GM21825 (cell line): ENCODE measurements around the gene GALNT6.

Experiments
- ATAC-seq: cut with Tn5 transposase; IDR thresholded peaks from one replicate; pipeline ENCODE4 v1.9.1; 2021; ENCODE audit warnings: mild to moderate bottlenecking, moderate library complexity; ENCODE audit not compliant: unreplicated experiment

GALNT6 gene

GRCh38 chr12:51382173-51382572 is 9.0 kb downstream of the GALNT6 start:
- ATAC-seq, result no peak

DNA sequence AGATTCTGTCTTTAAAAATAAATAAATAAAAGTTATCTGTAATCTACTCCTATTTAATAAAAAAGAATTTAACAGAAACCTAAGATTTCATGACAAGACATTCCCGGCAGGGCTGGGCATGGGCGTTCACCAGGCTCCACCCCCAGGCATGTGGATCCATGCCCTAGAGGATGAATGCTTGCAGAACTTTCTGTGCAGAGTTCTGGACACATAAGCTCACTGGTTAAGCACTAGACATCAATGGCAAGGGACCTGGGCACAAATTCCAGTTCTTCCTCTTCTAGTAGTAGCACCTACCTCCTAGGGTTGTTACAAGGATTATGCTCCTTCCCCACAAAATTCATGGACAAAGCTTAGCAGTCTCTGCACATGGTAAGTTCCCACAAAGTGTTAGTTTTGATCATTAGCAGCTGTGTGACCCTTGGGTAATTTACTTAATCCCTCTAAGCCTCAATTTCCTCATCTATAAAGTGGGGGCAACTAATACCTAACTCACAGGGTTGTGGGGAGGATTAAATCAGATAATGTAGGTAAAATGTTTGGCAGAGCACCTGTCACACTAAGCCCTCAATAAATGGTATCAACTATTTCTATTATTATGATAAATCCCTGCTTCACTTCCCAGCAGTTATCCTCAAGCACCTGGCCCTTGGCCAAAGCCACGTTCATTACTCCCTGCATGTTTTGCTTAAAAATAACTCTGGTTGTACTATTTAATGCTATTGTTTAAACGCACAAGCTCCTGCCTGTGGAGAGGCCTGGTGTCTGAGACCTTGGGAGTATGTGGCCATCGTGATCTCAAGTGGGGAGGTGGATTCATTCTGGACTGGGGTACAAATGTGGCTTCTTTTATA is 9.8 kb downstream of the GALNT6 start:
- ATAC-seq, result no peak

DNA sequence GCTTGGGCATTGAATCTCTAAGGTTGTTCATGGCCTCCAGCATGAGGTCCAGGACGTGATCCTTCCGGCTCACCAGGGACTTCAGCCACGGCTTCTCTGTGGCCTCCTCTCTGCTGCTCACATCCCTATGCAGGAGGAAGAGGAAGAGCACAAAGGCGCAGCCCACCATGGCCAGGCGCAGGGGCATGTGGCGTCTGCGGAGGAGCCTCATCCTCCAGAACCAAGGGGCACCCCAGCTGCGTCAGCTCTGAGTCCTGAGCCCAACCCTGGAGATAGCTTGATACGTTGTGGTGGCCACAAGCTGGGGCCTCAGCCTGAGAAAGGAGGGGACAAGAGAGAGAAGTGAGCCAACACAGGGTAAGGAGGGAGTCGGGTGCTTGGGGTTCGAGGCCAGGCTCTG is 11.6 kb downstream of the GALNT6 start:
- no peak for ATAC-seq

- ATAC-seq, result no peak
Observed at GRCh38 chr12:51378749-51379148, 12.5 kb downstream of the GALNT6 start.

- no peak for ATAC-seq
Observed at GRCh38 chr12:51377099-51377984, 13.9 kb downstream of the GALNT6 start.

DNA sequence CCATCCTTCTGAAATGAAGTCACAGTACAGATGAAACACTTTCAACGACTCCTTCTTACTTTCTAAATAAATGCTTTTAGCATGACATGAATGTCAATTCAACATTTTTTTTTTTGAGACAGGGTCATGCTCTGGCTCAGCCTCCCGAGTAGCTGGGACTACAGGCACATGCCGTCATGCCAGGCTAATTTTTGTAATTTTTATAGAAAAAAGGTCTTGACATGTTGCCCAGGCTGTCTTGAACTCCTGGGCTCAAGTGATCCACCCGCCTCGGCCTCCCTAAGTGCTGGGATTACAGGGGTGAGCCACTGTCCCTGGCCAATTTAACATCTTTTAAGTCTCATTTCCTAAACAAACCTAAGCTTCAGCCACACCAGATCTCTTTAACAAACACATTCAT is 16.4 kb downstream of the GALNT6 start:
- ATAC-seq, result no peak

DNA sequence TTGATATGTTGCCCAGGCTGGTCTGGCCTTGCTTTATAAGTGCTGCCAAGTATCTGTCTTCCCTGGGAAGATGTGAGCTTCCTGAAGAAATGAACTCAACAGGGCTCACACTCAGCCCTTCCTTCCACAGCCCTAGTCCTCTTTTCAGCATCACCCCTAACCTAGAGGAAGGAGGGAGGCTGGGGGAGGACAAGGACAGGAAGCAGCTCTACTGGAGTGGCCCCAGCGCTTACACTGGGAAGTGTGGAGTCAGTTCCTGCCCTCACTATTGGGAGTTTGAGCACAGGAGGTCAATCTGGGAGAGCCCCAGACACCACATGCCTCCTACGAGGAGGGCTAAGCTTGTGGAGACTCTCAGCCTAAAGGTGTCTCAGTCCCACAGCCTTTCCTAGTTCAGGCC is 16.8 kb downstream of the GALNT6 start:
- no peak for ATAC-seq

- no peak for ATAC-seq
Observed at GRCh38 chr12:51373187-51373586, 18.0 kb downstream of the GALNT6 start.

DNA sequence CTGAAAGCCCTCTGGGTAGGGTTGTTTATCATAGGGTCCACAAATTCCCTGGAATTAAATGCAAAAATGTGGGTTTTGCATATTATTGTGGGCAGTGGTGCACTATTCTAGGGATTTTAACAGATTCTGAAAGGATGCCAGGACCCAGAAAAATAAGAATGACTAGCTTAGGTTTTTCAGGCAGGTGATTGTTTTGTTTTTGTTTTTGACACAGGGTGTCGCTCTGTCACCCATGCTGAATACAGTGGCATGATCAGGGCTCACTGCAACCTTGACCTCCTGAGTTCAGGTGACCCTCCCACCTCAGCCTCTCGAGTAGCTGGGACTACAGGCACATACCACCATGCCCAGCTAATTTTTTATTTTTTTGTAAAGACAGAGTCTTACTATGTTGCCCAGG is 19.2 kb downstream of the GALNT6 start:
- ATAC-seq, result no peak

DNA sequence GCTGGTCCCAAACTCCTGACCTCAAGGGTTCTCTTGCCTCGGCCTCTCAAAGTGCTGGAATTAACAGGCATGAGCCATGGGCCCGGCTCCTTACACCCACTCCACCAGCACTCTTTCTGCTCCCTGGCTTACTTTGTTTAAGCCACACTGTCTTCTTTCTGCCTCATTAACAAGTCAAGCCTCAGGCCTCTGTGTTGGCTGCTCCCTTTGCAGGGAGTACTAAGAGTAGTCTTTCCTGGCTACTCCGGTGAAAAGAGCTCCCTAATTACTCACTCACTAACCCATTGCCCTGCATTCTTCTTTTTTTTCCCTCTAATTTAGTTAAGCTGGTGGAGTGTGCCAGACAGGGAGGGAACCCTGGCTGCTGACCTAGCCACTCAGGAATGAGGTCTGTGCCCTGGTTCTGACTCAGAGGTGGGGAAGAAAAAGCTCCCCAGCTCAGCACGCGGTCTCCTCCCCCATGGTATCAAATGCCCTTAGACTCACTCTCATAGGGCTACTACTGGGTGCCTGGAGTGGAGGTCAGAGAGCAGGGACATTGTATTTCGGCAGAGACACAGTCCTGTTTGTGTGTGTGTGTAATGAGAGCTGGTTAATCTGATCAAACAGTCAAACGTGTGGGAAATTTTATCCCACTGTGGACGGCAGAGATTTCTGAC is 19.8 kb downstream of the GALNT6 start:
- ATAC-seq, result no peak

DNA sequence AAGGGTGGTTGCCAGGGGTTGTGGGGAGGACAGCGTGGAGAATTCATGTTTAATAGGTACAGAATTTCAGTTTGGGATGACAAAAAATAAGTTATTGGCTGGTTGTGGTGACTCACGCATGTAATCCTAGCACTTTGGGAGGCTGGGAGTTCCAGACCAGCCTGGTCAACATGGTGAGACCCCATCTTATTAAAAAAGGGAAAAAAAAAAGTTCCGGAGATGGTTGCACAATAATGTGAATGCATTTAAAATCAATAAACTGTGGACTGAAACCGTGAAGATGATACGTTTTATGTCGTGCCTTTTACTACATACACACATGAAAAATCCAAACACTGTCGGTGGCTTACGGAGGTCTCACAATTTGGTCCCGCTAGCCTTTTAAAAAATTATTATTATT is 20.5 kb downstream of the GALNT6 start:
- ATAC-seq, result no peak

GRCh38 chr12:51369581-51369980 is 21.6 kb downstream of the GALNT6 start:
- no peak for ATAC-seq

DNA sequence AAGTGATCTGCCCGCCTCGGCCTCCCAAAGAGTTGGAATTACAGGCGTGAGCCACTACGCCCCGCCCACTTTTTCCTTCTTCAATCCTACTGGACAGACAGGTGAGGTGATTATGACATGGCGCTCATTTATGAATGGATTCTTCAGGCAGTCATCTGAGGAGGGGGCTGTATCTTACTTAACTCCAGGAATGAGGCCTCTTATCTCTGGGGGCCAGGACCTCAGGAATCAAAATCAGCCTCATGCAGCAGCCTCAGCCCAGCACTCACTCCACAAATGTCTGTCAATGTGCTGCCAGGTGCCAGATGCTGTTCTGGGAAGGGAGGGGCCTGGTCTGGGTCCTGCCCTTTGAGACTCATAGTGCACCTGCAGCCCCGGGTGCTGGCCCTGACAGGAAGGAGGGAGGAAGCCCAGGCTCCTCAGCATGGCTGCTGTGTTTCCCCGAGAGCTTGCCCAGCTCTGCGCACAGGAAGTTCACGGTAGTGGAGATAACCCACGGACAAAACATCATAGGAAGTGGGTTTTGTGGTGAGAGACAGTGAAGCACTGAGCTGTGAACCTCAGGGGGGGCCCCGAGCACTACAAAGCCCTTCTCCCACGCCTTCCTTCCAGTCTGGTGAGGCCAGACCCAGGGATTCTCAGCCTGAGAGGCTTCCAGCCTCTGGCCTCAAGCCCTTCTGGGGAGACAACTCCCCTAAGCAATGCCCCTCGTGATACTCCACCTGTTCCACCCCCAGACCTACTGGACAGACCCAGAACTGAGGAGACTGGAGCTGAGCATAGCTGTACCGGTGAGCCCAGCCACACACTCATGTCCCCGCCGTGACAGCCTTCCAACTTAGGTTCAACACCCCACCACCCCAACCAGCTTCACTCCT is 22.3 kb downstream of the GALNT6 start:
- peak; percentile 97 for ATAC-seq

DNA sequence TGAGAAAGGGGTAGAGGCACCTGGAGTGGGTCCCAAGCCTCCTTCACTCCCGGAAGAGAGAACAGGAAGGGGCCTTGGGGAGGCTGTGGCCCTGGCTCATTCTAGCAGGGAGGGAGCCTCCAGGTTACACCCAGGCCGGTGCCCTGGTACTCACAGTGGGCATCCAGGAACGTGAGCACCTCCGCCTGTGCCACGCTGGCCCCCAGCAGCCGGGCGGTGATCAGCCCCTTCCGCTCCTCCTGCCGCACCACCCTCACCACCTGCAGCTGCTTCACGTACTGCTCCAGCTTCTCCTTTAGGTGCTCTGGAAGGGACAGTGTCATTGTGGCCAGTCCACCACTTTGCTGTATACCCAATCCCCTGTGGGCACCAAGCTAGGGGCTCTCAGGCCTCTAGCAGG is 25.9 kb downstream of the GALNT6 start:
- ATAC-seq, result no peak

DNA sequence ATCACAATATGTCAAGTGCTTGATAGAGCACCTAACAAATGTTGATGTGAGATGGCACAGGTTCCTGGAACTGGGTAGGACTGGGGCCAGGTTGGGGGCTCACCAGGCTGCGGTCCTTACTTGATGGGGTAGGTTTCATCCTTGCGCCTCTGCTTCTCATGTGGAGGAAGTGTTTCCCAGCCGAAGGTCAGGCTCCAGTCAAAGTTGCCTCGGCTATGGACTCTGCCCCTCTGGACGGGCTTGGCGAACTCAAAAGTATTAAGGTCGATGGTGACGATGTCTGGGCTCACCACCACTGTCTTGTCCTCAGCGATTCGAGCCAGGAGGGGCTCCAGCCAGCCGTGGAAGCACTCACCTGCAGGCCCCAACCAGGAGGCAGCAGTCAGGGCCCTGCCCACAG is 27.2 kb downstream of the GALNT6 start:
- ATAC-seq, result no peak

GRCh38 chr12:51362747-51363342 is 28.4 kb downstream of the GALNT6 start:
- no peak for ATAC-seq

DNA sequence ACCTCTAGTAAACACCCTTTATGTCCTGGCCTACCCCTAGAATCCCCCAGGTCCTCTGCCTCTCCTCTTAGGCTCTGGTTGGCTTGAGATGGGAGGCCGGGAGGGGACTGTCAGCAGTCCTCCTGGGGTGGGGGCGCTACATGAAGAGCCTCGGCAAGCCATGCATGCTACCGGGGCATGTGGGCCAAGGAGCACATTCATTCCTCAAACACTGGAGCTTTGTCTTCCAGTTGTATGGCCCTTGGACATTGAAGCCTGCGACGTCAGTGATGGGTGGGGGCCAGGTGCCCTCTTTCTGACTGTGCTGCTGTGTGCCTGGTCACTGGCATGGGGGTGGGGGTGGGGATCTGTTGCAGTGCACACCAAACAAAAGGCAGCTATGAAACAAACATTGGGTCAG is 28.9 kb downstream of the GALNT6 start:
- no peak for ATAC-seq

GRCh38 chr12:51361161-51362016 is 29.8 kb downstream of the GALNT6 start:
- no peak for ATAC-seq

- no peak for ATAC-seq
Observed at GRCh38 chr12:51360315-51360714, 30.9 kb downstream of the GALNT6 start.
